NCI-H510A (cell line): Measurements from ENCODE around the gene TNFSF12.
"Not testable (repeated sequence)": the region's sequence is repeated elsewhere in the genome, so short reads cannot be mapped to it uniquely, and the experiment has no call there.

Experiments
- DNase-seq: peaks from one replicate; lab custom pipeline; 2025; lab: John Stamatoyannopoulos, UW

TNFSF12 gene

GRCh38 chr17:7587420-7588151 is 38.7 kb downstream of the TNFSF12 start:
- no peak for DNase-seq

- DNase-seq: no peak
Measured at GRCh38 chr17:7588553-7589203, 39.8 kb downstream of the TNFSF12 start.

- no peak for DNase-seq
Measured at GRCh38 chr17:7589204-7589868, 40.5 kb downstream of the TNFSF12 start.

GRCh38 chr17:7589891-7590691 is 41.2 kb downstream of the TNFSF12 start, which contains the start of gene SOX15:
SOX15 (minus strand) TSS chr17:7590094; CDS start chr17:7589676, 418 bp downstream.
- DNase-seq: no peak

- no peak for DNase-seq
Measured at GRCh38 chr17:7590743-7591142, 41.9 kb downstream of the TNFSF12 start.

- no peak for DNase-seq
Measured at GRCh38 chr17:7591596-7591995, 42.7 kb downstream of the TNFSF12 start.

- DNase-seq: no peak
Measured at GRCh38 chr17:7592422-7593021, 43.7 kb downstream of the TNFSF12 start.

GRCh38 chr17:7593296-7593695 is 44.4 kb downstream of the TNFSF12 start:
- DNase-seq: no peak

- not testable (repeated sequence) for DNase-seq
Measured at GRCh38 chr17:7597561-7597960, 48.7 kb downstream of the TNFSF12 start.

- DNase-seq: no peak
Measured at GRCh38 chr17:7606280-7606679, 57.4 kb downstream of the TNFSF12 start.
